ENCODE data around the gene CERT1.
"Not testable (repeated sequence)": the region's sequence is repeated elsewhere in the genome, so short reads cannot be mapped to it uniquely, and the experiment has no call there.

CERT1 gene

DNA sequence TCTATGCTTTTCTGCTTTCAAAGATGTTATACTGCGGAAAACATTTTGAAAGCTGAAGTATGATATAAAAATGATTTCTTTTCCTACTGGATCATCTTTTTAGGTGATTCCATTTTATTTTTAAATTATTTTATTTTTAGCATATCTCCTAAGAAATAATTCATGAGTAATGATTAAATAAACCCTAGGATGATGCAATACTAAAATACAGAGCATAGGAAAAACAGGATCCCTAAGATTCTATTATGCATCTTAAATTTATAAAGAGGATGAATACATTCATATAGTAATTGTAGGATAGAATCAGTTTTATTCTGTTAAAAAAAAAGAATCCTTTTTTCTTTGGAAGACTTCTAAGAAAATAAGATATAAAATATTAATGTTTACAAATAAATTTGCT is 11.1 kb upstream of the CERT1 start:
- DNase-seq (ENCODE audit: low read depth, low spot score), result no peak

DNA sequence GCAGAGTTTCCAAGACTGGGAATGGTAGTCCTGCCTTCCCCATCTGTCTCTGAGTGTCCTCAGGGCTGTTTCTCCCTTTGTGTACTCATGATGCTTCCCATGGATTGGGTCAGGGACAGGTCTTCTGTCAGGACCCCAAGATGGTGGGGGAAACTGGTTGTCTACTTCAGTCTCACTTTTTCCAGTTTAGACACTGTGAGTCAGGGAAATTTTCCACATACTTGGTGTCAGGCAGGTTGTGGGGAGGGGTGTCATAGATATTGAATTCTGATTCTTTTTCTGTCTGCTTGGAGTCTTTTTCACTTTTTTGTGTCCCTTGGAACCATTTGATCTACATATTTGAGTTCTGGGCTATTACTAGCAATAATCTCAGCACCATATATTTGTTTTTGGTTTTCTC is 10.6 kb upstream of the CERT1 start:
- DNase-seq (ENCODE audit: low read depth, low spot score), result peak; percentile 31

DNA sequence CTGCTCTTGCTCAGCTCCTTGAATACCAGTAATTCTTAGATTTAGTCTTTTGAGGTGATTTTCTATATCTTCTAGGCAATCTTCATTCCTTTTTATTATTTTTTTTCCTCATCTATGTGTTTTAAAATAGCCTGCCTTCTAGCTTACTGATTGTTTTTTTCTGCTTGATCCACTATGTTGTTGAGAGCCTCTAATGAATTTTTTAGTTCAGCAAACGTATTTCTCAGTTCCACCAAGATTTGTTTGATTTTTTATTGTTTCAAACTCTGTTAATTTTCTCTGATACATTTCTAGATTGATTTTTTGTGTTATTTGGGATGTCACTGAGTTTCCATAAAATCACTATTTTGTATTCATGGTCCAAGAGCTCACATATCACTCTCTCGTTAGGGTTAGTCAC is 9.8 kb upstream of the CERT1 start:
- DNase-seq (ENCODE audit: low read depth, low spot score), result no peak

DNA sequence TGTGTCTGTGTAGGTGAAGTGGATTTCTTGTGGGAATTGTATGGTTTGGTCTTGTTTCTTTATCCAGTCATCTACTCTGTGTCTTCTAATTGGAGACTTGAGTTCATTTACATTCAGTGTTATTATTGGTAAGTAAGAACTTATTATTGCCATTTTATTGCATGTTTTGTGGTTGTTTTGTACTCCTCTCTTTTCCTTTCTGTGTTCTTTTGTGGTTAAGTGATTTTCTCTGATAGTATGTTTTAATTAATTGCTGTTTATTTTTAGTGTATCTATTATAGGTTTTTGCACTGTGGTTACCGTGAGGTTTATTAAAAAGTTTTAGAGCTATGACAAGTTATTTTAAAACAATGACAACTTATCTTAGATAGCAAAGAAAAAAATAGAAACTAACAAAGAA is 8.3 kb upstream of the CERT1 start:
- DNase-seq (ENCODE audit: low read depth, low spot score), result no peak

DNA sequence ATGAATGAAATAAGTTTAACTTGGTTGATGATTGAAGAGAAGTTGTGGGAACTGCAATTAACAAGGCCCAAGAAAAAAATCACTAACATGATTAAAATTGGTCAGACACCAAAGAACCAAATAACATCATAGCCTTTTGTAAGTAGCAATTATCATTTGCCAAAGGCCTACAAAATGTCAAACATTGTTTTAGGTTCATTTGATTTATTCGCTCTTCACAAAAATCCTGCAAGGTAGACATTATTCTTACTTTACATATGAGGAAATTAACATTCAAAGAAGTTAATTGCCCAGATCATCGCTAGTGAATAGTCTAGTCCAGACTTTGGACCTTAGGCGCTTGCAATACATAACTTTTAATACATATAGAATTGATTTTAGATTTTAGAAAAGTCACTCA is 2.9 kb upstream of the CERT1 start:
- no peak for DNase-seq (ENCODE audit: low read depth, low spot score)

DNA sequence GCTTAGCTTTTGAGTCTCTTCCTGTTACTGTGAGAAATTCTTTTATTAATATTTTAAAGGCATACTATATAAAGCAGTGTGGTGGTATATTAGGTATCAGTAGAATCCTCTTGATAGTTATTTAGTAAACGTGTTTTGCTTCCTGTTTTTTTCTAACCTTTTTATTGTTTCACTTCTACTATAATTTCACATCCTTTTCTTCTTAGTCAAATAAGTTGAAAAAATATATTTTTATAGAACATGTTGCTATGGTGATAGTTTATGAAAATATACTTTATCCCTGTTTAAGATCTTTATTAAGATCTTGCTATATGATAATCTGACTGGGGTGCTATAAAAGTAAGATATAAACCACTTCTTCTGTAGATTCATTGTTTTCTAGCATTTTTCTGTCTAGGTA is 2.4 kb upstream of the CERT1 start:
- no peak for DNase-seq (ENCODE audit: low read depth, low spot score)

DNA sequence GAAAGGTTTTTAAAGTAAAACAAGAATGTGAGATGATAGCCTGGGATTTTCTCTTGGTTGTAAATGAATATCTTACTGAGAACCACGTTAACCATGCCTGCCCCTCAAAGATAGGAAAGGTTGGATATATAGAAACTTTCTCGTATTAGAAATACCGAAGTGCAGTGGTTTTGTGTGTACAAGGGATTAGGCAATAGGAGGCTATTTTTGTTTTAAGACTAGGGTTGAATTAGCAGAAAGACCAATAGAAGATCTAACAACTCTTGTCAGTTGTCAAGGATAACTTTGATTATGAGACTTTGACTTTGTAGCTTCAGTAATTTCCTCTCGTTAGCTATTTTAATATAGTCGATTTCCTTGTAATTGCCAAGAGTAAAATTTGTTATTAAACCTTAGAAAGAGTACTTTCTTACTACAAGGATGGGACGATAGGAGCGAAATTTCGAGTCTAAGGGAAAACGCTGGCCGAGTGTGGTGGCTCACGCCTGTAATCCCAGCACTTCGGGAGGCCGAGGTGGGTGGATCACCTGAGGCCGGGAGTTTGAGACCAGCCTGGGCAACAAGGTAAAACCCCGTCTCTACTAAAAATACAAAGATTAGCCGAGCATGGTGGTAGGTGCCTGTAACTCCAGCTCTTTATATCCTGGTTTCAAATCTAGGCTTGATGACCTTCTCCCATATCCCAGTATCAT is 1.1 kb upstream of the CERT1 start:
- no peak for DNase-seq (ENCODE audit: low read depth, low spot score)

DNA sequence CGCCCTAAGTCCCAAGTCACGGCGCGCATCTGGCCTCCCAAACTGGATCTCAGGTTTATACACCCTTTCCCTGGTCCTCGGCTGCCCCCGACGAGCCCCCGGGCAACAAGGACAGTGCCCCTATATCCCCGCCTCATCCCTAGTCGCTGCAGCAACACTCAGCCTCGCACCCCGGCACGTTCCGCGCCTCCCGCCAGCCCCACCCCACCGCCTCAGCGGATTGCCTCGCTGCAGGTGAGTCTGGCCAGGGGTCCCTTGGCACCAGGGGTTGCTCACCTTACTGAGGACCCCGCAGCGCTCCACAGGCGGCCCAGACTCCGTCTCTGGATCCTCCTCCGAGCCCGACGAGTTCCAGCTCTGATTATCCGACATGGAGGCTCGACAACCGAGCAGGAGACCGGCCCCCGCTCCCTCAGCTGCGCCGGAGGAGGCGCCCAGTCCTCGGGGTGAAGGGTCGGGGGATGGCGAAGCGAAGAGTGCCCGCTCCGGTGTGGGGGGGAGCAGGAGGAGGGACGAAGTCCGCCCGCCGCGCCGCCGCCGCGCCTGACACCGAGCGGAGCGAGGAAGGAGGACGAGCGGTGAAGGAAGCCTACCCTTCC is 494 bp downstream of the CERT1 start:
- DNase-seq (ENCODE audit: low read depth, low spot score), result peak; percentile 63

DNA sequence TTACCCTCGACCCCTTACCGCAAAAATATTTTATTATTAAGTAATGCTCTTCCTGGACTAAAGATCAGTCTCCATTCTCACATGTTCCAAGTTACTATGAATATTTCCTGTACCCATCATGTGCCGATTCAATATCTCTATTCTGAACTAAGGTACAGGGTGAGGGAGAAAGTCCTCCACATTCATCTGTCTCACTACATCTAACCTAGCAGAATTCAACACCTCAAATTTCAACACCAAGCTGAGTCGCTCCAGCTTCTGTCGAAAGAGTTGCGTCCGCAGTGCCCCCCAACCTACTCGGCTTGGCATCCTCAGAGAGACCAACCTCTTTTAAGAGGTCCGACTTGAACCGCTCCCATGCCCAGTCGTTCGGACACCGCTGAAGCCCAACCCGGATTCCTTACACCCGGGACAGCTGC is 1.0 kb downstream of the CERT1 start:
- no peak for DNase-seq (ENCODE audit: low read depth, low spot score)

DNA sequence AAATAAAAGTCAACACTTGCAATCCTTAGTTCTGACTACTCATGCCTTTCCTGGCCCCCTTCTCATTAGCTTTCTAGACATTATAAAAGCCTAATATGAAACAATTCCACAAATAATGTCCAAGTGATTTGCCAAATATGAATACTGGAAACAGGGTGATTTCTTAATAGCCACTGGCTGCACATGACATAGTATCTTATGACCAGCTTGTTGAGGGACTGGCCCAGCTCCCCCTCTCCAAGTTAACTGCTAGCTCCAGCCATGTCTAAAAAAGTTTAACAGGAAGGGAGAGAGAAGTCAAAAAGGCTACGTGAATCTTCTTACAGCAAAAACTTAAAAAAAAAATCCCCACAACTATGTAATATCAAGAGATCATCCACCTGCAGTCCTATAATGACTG is 1.5 kb downstream of the CERT1 start:
- peak; percentile 49 for DNase-seq (ENCODE audit: low read depth, low spot score)

DNA sequence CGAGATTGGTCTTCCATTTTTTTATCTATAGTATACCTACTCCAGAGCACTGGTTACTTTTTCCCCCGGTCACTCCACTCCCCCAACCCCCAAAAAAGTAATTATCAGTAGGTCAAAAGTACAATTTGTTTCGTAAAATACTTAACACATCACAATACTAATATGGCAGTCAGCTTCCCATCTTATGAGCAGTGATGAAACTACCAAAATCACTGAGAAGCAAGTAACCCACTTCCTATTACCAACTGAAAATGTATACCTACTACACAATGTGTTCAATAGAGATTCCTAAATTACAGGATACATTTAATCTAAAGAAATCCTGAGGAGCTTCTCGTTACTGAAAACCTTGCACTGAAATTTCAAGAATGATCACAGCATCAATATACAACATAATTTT is 1.9 kb downstream of the CERT1 start:
- no peak for DNase-seq (ENCODE audit: low read depth, low spot score)

DNA sequence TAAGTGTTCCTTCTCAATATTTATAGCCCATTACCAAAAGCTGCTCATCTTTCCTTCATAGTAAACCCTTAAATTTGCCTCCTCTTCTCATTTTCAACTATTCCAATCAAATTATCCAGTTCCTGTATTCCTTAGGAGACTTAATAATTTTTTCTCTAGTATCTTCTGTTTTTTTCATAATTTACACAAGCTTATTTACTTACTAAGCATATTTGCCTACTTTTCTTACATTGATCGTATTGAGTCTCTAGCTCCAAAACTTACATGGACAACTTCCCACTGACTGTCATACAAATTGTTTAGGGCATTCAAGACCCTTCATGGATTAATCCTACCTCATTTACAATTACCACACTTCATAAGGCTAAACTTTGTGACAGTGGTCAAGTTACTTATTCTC is 3.6 kb downstream of the CERT1 start:
- DNase-seq (ENCODE audit: low read depth, low spot score), result no peak

DNA sequence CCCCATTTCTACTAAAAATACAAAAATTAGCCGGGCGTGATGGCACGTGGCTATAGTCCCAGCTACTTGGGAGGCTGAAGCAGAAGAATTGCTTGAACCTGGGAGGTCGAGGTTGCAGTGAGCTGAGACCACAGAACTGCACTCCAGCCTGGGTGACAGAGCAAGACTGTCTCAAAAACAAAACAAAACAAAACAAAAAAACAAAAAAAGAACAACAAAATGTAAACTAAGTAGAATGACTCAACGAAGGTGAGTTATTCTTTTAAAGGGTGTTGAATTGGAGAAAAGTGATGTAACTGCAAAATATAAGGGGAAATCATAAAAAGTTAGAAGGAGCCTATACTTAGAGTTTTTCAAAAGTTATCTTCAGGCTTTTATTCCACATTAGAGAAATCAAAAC is 6.3 kb downstream of the CERT1 start:
- not testable (repeated sequence) for DNase-seq (ENCODE audit: low read depth, low spot score)

DNA sequence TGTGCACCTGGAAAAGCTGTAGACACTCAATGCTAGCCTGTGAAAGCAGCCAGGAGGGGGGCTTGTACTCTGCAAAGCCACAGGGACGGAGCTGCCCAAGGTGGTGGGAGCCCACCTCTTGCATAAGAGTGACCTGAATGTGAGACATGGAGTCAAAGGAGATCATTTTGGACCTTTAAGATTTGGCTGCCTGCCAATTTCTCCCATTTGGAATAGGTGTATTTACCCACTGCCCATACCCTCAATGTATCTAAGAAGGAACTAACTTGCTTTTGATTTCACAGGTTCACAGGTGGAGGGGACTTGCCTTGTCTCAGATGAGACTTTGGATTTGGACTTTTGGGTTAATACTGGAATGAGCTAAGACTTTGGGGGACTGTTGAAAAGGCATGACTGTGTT is 12.6 kb downstream of the CERT1 start:
- not testable (repeated sequence) for DNase-seq (ENCODE audit: low read depth, low spot score)

DNA sequence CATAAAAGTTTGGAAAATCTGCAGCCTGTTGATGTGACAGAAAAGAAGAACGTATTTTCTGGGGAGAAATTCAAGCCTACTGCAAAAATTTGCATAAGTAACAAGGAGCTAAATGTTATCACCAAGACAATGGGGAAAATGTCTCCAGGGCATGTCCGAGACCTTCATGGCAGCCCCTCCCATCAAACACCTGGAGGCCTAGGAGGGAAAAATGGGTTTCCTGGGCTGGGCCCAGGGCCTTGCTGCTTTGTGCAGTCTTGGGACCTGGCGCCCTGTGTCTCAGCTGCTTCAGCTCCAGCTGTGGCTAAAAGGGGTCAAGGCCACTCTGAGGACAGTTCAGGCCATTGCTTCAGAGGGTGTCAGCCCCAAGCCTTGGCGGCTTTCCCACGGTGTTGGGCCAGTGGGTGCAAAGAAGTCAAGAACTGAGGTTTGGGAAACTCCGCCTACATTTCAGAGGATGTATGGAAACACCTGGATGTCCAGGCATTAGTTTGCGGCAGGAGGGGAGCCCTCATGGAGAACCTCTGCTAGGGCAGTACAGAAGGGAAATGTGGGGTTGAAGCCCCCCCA is 13.1 kb downstream of the CERT1 start:
- no peak for DNase-seq (ENCODE audit: low read depth, low spot score)

DNA sequence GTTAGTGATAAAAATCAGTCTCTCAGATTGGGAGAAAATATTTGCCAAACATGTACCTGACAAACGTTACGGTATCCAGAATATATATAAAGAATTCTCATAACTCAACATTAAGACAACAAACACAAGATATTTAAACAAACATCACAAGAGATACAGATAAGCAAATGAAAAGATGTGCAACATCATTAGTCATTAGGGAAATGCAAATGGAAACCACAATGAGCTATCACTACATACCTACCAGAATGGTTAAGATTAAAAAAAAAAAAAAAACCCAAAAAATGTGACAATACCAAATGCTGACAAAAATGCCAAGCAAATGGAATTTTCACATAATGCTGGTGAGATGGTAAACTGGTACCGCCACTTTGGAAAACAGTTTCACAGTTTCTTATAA is 15.4 kb downstream of the CERT1 start:
- DNase-seq (ENCODE audit: low read depth, low spot score), result no peak

DNA sequence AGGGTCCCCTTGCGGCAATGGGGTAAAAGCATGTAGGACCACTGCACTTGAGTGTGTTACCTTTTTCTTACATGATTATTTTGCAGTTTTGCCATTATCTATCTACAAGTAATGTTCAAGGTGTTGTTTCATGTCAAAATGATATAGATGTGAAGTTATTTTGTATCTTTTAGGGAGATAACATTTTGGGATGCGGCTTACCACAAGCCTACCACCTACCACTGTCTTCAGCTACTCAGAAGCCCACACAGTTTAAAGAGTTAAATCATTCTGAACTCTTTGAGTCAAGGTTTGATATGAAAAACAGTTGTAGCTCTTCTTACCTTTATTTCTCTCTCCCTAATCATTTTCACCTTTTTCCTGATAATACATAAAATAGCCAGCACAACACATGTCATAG is 19.8 kb downstream of the CERT1 start:
- no peak for DNase-seq (ENCODE audit: low read depth, low spot score)

DNA sequence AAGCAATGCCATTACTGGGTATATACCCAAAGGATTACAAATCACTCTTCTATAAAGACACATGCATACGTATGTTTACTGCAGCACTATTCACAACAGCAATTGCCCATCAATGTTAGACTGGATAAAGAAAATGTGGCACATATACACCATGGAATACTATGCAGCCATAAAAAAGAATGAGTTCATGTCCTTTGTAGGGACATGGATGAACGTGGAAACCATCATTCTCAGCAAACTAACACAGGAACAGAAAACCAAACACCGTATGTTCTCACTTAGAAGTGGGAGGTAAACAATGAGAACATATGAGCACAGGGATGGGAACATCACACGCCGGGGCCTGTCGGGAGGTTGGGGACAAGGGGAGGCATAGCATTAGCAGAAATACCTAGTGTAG is 21.6 kb downstream of the CERT1 start:
- DNase-seq (ENCODE audit: low read depth, low spot score), result not testable (repeated sequence)

DNA sequence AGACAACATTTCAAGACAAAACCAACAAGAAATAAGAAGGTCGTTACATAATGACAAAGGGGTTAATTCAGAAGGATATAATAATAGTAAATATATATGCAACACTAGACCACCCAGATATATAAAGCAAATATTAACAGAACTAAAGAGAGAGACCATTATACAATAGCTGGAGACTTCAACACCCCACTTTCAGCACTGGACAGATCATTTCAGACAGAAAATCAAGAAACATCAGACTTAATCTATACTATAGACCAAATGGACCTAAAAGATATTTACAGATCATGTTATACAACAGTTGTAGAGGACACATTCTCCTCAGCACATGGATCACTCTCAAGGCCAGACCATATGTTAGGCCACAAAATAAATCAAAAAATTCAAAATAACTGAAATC is 26.8 kb downstream of the CERT1 start:
- no peak for DNase-seq (ENCODE audit: low read depth, low spot score)

DNA sequence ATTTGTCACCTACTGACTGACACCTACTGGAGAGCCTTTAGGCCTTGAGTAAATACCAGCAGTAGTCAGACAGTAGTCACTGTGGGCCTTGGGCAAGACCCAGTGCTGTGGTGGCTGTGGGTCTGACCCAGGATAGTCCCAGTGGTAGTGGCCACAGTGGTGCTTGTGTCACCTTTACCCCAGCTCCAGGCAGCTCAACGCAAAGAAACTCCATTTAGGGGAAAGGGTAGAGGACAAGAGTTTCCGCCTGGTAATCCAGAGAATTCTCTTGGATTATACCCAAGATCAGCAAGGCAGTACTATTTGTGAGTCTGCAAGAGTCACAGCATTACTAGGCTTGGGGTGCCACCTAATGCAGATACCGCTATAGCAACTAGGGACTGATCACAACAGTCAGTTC is 28.9 kb downstream of the CERT1 start:
- no peak for DNase-seq (ENCODE audit: low read depth, low spot score)

DNA sequence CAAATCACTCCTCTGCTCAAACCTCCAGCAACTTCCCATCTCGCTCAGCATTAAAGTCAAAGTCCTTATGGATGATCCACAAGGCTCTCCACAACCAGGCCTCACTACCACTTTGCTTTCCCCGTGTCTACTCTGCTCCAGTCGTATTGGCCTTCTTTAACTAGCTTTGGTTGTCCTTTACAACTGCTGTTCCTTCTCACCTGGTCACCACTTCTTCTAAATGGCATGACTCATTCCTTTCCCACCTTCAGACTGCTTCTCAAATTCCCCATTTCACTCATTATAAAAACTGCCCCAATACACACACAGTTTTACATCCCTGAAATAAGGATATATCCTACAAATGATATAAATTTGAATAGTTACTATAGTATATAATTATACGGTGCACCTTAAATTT is 30.4 kb downstream of the CERT1 start:
- no peak for DNase-seq (ENCODE audit: low read depth, low spot score)

DNA sequence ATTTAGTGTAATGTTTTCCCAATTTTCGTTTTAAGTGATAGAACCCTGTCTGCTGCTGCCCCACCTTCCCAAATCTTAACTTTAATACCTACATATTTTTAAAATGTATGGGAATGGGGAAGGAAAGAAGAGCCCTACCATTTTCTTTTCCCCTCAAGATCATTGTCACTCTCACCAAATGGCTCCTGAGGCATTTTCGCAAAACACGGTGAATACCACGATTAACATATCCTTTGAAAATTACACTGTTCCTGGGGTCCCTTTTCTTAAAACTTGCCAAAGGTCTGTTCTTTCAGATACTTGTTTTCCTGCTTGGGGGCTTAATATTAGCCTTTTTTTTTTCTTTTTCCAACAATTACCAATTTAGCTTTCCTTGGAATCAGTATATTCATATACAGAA is 36.1 kb downstream of the CERT1 start:
- no peak for DNase-seq (ENCODE audit: low read depth, low spot score)

DNA sequence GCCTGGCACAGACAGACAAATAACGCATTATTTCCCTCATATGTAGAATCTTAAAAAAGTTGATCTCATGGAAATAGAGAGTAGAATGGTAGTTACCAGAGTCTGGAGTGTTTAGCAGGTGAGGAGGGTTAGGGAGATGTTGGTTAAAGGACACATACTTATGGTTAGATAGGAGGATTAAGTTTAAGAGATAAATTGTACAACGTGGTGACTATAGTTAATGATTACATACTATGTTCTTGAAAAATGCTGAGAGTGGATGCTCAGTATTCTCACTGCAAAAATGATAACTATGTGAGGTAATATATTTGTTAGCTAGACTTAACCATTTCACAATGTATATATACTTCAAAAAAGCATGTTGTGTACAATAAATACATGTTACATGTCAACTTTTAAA is 38.0 kb downstream of the CERT1 start:
- DNase-seq (ENCODE audit: low read depth, low spot score), result no peak

DNA sequence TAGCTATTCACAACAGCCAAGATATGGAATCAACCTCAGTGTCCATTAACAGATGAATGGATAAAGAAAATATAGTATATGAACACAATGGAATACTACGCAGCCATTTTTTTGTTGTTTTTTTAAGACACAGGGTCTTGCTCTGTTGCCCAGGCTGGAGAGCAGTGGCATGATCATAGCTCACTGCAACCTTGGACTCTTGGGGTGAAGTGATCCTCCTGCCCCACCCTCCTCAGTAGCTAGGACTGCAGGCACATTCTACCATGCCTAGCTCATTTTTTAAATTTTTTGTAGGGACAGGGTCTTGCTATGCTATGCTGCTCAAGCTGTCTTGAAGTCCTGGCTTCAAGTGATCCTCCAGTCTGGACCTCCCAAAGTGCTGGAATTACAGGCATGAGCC is 38.5 kb downstream of the CERT1 start:
- no peak for DNase-seq (ENCODE audit: low read depth, low spot score)

Data from astrocyte of the hippocampus (primary cell).